HEK293 (cell line): ENCODE measurements around the gene PARD3B.

ENCODE experiments used
- CTCF ChIA-PET: fragments of 350-600 bp; formaldehyde crosslinking; extraction: SDS; loops from one replicate; lab custom pipeline; 2021; ENCODE audit warnings: antibody characterized with exemption; lab: Yijun Ruan, JAX
- POLR2A ChIA-PET: fragments of 300-600 bp; formaldehyde crosslinking; extraction: SDS; loops from one replicate; lab custom pipeline; 2020; ENCODE audit warnings: antibody characterized with exemption, inconsistent platforms; lab: Yijun Ruan, JAX
- H3K27ac ChIP-seq: fragments of 200-500 bp; sonication (Bioruptor generic); 2 replicates; pipeline ENCODE4 v1.5.1; 2014; ENCODE audit warnings: low read depth, low read length, control low read depth, inconsistent platforms; ENCODE audit errors: extremely low read depth
- H3K36me3 ChIP-seq, 2 experiments: fragments of 200-500 bp in 1 of 2; sonication (Bioruptor generic) in 1 of 2; 1 replicate in 1 of 2; 2 replicates in 1 of 2; pipeline ENCODE4 v1.5.1; 2014 to 2017; ENCODE audit warnings: inconsistent platforms in 2 of 2, low read length in 2 of 2; ENCODE audit not compliant: control insufficient read depth in 2 of 2, insufficient read depth in 1 of 2
- H3K4me1 ChIP-seq: fragments of 200-500 bp; sonication (Bioruptor generic); 2 replicates; pipeline ENCODE4 v1.5.1; 2014; ENCODE audit warnings: mild to moderate bottlenecking, low read length, inconsistent platforms; ENCODE audit not compliant: control insufficient read depth, insufficient read depth
- H3K4me3 ChIP-seq: 2 replicates; pipeline ENCODE4 v1.5.1; 2011; ENCODE audit warnings: low read depth, mild to moderate bottlenecking, control low read depth, low read length, moderate library complexity
- H3K9me3 ChIP-seq: fragments of 200-500 bp; sonication (Bioruptor generic); 2 replicates; pipeline ENCODE4 v1.5.1; 2014; ENCODE audit warnings: low read depth, low read length, inconsistent platforms; ENCODE audit not compliant: control insufficient read depth, insufficient read depth
- BCL11B ChIP-seq: fragments of 450-650 bp; formaldehyde crosslinking; IDR thresholded peaks from 2 replicates; pipeline ENCODE4 v1.5.1; 2016; ENCODE audit warnings: low read depth, missing biosample characterization, missing genetic modification characterization
- HIC1 ChIP-seq: fragments of 450-650 bp; formaldehyde crosslinking; IDR thresholded peaks from 2 replicates; pipeline ENCODE4 v1.5.1; 2016; ENCODE audit warnings: missing biosample characterization, missing genetic modification characterization
- HOXD13 ChIP-seq: sonication (generic); formaldehyde crosslinking; IDR thresholded peaks from 2 replicates; pipeline ENCODE4 v1.8.0; 2022; ENCODE audit warnings: missing genetic modification reagents, borderline replicate concordance
- MYNN ChIP-seq: fragments of 450-650 bp; formaldehyde crosslinking; IDR thresholded peaks from 2 replicates; pipeline ENCODE4 v1.5.1; 2016; ENCODE audit warnings: missing biosample characterization, missing genetic modification characterization, borderline replicate concordance
- PRDM1 ChIP-seq: fragments of 450-650 bp; formaldehyde crosslinking; IDR thresholded peaks from 2 replicates; pipeline ENCODE4; 2016; ENCODE audit warnings: missing biosample characterization, missing genetic modification characterization
- TCF7L2 ChIP-seq: IDR thresholded peaks from 2 replicates; pipeline ENCODE4 v1.6.1; 2011; ENCODE audit warnings: low read depth, mild to moderate bottlenecking, inconsistent platforms, low read length, moderate library complexity, borderline replicate concordance
- YY1 ChIP-seq: fragments of 450-650 bp; formaldehyde crosslinking; IDR thresholded peaks from 2 replicates; pipeline ENCODE4 v1.5.1; 2018; ENCODE audit warnings: missing biosample characterization, missing genetic modification characterization
- ZBTB49 ChIP-seq: fragments of 450-650 bp; formaldehyde crosslinking; IDR thresholded peaks from 2 replicates; pipeline ENCODE4 v1.5.1; 2016; ENCODE audit warnings: missing biosample characterization, missing genetic modification characterization, low read depth
- ZFP69B ChIP-seq: fragments of 450-650 bp; formaldehyde crosslinking; IDR thresholded peaks from 2 replicates; pipeline ENCODE4 v1.5.1; 2016; ENCODE audit warnings: missing biosample characterization, missing genetic modification characterization
- ZNF114 ChIP-seq: fragments of 450-650 bp; formaldehyde crosslinking; IDR thresholded peaks from 2 replicates; pipeline ENCODE4 v1.5.0; 2017; ENCODE audit warnings: missing biosample characterization, missing genetic modification characterization
- ZNF157 ChIP-seq: fragments of 450-650 bp; formaldehyde crosslinking; IDR thresholded peaks from 2 replicates; pipeline ENCODE4 v1.5.1; 2016; ENCODE audit warnings: missing biosample characterization, missing genetic modification characterization
- ZNF274 ChIP-seq, 2 experiments: fragments of 200-500 bp in 1 of 2; fragments of 450-650 bp in 1 of 2; sonication (Bioruptor generic) in 1 of 2; formaldehyde crosslinking in 1 of 2; IDR thresholded peaks; 2 replicates each; pipeline versions ENCODE4 v1.5.1 to v1.6.1; 2014 to 2016; ENCODE audit warnings: borderline replicate concordance in 1 of 2, inconsistent platforms in 1 of 2, low read length in 1 of 2, missing biosample characterization in 1 of 2, missing genetic modification characterization in 1 of 2
- ZNF366 ChIP-seq: fragments of 450-650 bp; formaldehyde crosslinking; conservative IDR thresholded peaks from 2 replicates; pipeline ENCODE4 v1.5.1; 2016; ENCODE audit warnings: missing biosample characterization, missing genetic modification characterization
- ZNF501 ChIP-seq: fragments of 450-650 bp; formaldehyde crosslinking; IDR thresholded peaks from 2 replicates; pipeline ENCODE4 v1.5.1; 2016; ENCODE audit warnings: missing biosample characterization, missing genetic modification characterization
- ZNF580 ChIP-seq: fragments of 450-650 bp; formaldehyde crosslinking; IDR thresholded peaks from 2 replicates; pipeline ENCODE4 v1.5.1; 2016; ENCODE audit warnings: missing biosample characterization, missing genetic modification characterization
- ZNF626 ChIP-seq: fragments of 450-650 bp; sonication (Bioruptor Pico); formaldehyde crosslinking; IDR thresholded peaks from 2 replicates; pipeline ENCODE4 v1.5.1; 2018; ENCODE audit warnings: missing biosample characterization, missing genetic modification characterization, inconsistent platforms
- ZNF670 ChIP-seq: fragments of 450-650 bp; formaldehyde crosslinking; IDR thresholded peaks from 2 replicates; pipeline ENCODE4 v1.5.1; 2016; ENCODE audit warnings: missing biosample characterization, missing genetic modification characterization, low read depth
- ZNF747 ChIP-seq: fragments of 450-650 bp; formaldehyde crosslinking; IDR thresholded peaks from 2 replicates; pipeline ENCODE4 v1.5.1; 2016; ENCODE audit warnings: missing biosample characterization, missing genetic modification characterization

PARD3B gene

GRCh38 chr2:204842661-204843485 lies 297.6 kb downstream of the PARD3B start (continued):
- no peak for TF ChIP-seq ZNF626 (tag by site-specific recombination)

GRCh38 chr2:204846471-204846870 lies 301.2 kb downstream of the PARD3B start:
- no peaks in the 10 kb centered on the region for H3K36me3 ChIP-seq
- no peak overlapping the region for H3K27ac ChIP-seq
- no peak for TF ChIP-seq ZNF580 (tag by site-specific recombination)
- TF ChIP-seq BCL11B (tag by site-specific recombination): no peak
- no peak for TF ChIP-seq ZNF747
- TF ChIP-seq ZFP69B: no peak
- no peak for TF ChIP-seq ZNF157 (tag by site-specific recombination)
- no peak for TF ChIP-seq ZNF670 (tag by site-specific recombination)
- TF ChIP-seq, all 188 proteins: peak for 0
- no peaks in the 10 kb centered on the region for H3K9me3 ChIP-seq
- no peak overlapping the region for H3K4me3 ChIP-seq
- POLR2A ChIA-PET: no interaction called here
- H3K4me1 ChIP-seq: no peaks in the 10 kb centered on the region; the same call in 1 of the 2 replicates
- CTCF ChIA-PET: interaction anchor here (1.0 kb wide), 1 partner anchor 9 kb away, joined by 3 read pairs; no protein-coding TSS in a partner anchor

GRCh38 chr2:204849892-204850291 lies 304.6 kb downstream of the PARD3B start:
- Histone ChIP-seq H3K4me1 (no peaks in the 10 kb centered on the region), H3K4me3 (no peak overlapping the region), H3K27ac (no peak overlapping the region), H3K36me3 (no peaks in the 10 kb centered on the region), H3K9me3 (no peaks in the 10 kb centered on the region)
- ChIA-PET CTCF (interaction anchor here (0.5 kb wide), 1 partner anchor 110 kb away, joined by 3 read pairs; no protein-coding TSS in a partner anchor), POLR2A (no interaction called here)
- TF ChIP-seq ZBTB49: no peak
- TF ChIP-seq PRDM1: no peak
- TF ChIP-seq ZNF274 (IDR thresholded peaks at IDR 0.05; ENCODE audit: low read length): no peak
- TF ChIP-seq ZNF274 (tag by site-specific recombination; IDR thresholded peaks at IDR 0.05; ENCODE audit: borderline replicate concordance): no peak
- TF ChIP-seq ZNF366 (tag by site-specific recombination): no peak
- TF ChIP-seq HOXD13: no peak
- TF ChIP-seq TCF7L2: no peak
- TF ChIP-seq ZNF501 (tag by site-specific recombination): no peak
- TF ChIP-seq HIC1 (tag by site-specific recombination): no peak
- no peak for TF ChIP-seq ZNF114
- no peak for TF ChIP-seq MYNN
- TF ChIP-seq YY1 (tag by site-specific recombination): no peak
